ENCODE measurements around the gene KAZALD1.

KAZALD1 gene

DNA sequence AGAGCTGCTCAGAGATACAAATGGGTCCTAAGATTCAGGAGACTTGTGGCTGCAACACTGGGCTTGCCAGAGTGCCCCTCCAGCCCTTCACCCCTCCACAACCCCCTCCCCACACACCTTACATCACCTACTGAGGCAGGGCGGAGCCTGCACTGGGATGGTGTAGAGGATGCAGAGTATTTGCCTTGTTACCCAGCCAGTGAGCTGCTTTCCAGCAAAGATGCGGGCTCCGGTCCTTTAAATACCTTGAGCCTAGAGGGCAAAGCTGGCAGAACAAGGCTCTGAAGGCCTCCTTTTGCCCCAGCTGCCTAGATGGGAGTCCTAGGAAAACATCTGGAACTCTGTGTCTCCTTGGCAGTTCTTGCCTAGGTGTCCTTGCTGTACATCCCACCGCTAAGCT lies 34.6 kb downstream of the KAZALD1 start:
- Histone ChIP-seq H3F3A (ENCODE audit: insufficient read depth, low read length) (no peaks in the 10 kb centered on the region), H4K20me1 (ENCODE audit: insufficient read depth, low read length) (no peaks in the 10 kb centered on the region), H3K27me3 (ENCODE audit: insufficient read depth, low read length) (no peaks in the 10 kb centered on the region), H3K9me3 (ENCODE audit: low read length) (no peaks in the 10 kb centered on the region), H3K9ac (ENCODE audit: low read length) (no peak overlapping the region), H2AFZ (ENCODE audit: low read length) (no peak overlapping the region), H3K4me2 (ENCODE audit: low read length) (no peak overlapping the region), H3K4me1 (ENCODE audit: insufficient read depth, low read length, severe bottlenecking) (no peaks in the 10 kb centered on the region), H3K27ac (ENCODE audit: low read depth, low read length, poor library complexity, severe bottlenecking) (no peak overlapping the region), H3K79me2 (ENCODE audit: insufficient read depth, low read length) (no peaks in the 10 kb centered on the region), H3K4me3 (ENCODE audit: low read depth, low read length, poor library complexity, severe bottlenecking) (no peak overlapping the region), H3K36me3 (ENCODE audit: insufficient read depth, low read length) (no peaks in the 10 kb centered on the region), H3K9me2 (ENCODE audit: low read depth, low read length) (no peaks in the 10 kb centered on the region)
- no peak for TF ChIP-seq EZH2 (IDR thresholded peaks at IDR 0.05; ENCODE audit: borderline replicate concordance, low read length)
- TF ChIP-seq, protein P1, sequence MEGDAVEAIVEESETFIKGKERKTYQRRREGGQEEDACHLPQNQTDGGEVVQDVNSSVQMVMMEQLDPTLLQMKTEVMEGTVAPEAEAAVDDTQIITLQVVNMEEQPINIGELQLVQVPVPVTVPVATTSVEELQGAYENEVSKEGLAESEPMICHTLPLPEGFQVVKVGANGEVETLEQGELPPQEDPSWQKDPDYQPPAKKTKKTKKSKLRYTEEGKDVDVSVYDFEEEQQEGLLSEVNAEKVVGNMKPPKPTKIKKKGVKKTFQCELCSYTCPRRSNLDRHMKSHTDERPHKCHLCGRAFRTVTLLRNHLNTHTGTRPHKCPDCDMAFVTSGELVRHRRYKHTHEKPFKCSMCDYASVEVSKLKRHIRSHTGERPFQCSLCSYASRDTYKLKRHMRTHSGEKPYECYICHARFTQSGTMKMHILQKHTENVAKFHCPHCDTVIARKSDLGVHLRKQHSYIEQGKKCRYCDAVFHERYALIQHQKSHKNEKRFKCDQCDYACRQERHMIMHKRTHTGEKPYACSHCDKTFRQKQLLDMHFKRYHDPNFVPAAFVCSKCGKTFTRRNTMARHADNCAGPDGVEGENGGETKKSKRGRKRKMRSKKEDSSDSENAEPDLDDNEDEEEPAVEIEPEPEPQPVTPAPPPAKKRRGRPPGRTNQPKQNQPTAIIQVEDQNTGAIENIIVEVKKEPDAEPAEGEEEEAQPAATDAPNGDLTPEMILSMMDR (IDR thresholded peaks at IDR 0.05; ENCODE audit: low read length): no peak

DNA sequence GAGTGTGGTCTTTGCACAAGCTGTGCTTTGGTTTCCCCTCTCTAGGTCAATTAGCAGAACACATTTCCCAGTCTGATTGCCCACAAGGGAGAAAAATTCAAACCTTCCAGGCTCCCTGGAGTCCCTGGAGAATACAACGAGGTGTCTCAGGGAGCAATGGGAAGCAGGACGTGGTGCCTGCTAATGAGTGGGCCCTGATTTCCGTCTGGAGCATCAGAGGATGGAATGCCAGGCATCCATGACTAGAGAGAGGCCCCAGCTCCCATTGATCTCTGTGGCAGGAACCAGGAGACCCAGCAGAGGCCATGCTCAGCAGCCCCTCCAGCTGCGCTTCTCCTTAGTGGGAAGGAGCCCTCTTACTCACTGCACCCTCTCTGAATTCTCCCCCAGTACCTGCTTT lies 36.1 kb downstream of the KAZALD1 start:
- TF ChIP-seq, protein P1 (IDR thresholded peaks at IDR 0.05; ENCODE audit: low read length): no peak
- no peak for TF ChIP-seq EZH2 (IDR thresholded peaks at IDR 0.05; ENCODE audit: borderline replicate concordance, low read length)
- H4K20me1 ChIP-seq (ENCODE audit: insufficient read depth, low read length): no peaks in the 10 kb centered on the region

DNA sequence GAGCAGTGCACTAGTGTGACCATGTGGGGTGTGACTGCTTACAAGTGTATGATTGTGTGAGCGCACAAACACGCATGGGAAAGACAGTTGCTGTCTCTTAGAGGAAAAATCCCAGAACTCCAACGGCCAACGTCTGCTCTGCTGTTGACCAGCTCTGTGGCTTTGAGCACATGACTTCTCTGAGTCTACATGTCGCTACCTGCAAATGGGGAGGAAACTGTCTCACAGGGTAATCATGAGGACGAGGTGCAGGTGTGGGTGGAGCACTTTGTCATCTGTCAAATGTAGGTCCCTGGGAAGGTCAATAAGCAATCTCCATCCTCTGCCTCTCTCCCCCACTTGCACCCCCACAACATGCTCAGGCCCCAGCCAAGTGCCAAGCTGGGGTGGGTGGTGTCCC lies 38.1 kb downstream of the KAZALD1 start:
- Histone ChIP-seq H3K4me2 (ENCODE audit: low read length) (no peak overlapping the region), H3F3A (ENCODE audit: insufficient read depth, low read length) (no peaks in the 10 kb centered on the region), H3K9ac (ENCODE audit: low read length) (no peak overlapping the region), H4K20me1 (ENCODE audit: insufficient read depth, low read length) (no peaks in the 10 kb centered on the region), H3K4me1 (ENCODE audit: insufficient read depth, low read length, severe bottlenecking) (no peaks in the 10 kb centered on the region), H3K36me3 (ENCODE audit: insufficient read depth, low read length) (no peaks in the 10 kb centered on the region), H3K9me2 (ENCODE audit: low read depth, low read length) (no peaks in the 10 kb centered on the region), H2AFZ (ENCODE audit: low read length) (no peak overlapping the region), H3K27me3 (ENCODE audit: insufficient read depth, low read length) (no peaks in the 10 kb centered on the region), H3K9me3 (ENCODE audit: low read length) (no peaks in the 10 kb centered on the region), H3K79me2 (ENCODE audit: insufficient read depth, low read length) (no peaks in the 10 kb centered on the region), H3K27ac (ENCODE audit: low read depth, low read length, poor library complexity, severe bottlenecking) (no peak overlapping the region), H3K4me3 (ENCODE audit: low read depth, low read length, poor library complexity, severe bottlenecking) (no peak overlapping the region)
- TF ChIP-seq EZH2 (IDR thresholded peaks at IDR 0.05; ENCODE audit: borderline replicate concordance, low read length): no peak
- TF ChIP-seq, protein P1 (IDR thresholded peaks at IDR 0.05; ENCODE audit: low read length): no peak

More for the DNA sequence above, 36.1 kb downstream of the KAZALD1 start:
- Histone ChIP-seq H3K9ac (ENCODE audit: low read length) (no peak overlapping the region), H3K36me3 (ENCODE audit: insufficient read depth, low read length) (no peaks in the 10 kb centered on the region), H3K4me3 (ENCODE audit: low read depth, low read length, poor library complexity, severe bottlenecking) (no peak overlapping the region), H3K4me1 (ENCODE audit: insufficient read depth, low read length, severe bottlenecking) (no peaks in the 10 kb centered on the region), H3F3A (ENCODE audit: insufficient read depth, low read length) (no peaks in the 10 kb centered on the region), H3K79me2 (ENCODE audit: insufficient read depth, low read length) (no peaks in the 10 kb centered on the region), H3K4me2 (ENCODE audit: low read length) (no peak overlapping the region), H3K27ac (ENCODE audit: low read depth, low read length, poor library complexity, severe bottlenecking) (no peak overlapping the region), H2AFZ (ENCODE audit: low read length) (no peak overlapping the region), H3K9me2 (ENCODE audit: low read depth, low read length) (no peaks in the 10 kb centered on the region), H3K27me3 (ENCODE audit: insufficient read depth, low read length) (no peaks in the 10 kb centered on the region), H3K9me3 (ENCODE audit: low read length) (no peaks in the 10 kb centered on the region)

All from OCI-LY1 (cell line).